HG02763 (cell line): Measurements from ENCODE around the gene CTAG1A.
"Not testable (repeated sequence)": the region's sequence is repeated elsewhere in the genome, so short reads cannot be mapped to it uniquely, and the experiment has no call there.

ENCODE experiments used
- ATAC-seq: cut with Tn5 transposase; IDR thresholded peaks from one replicate; pipeline ENCODE4 v1.9.1; 2021; ENCODE audit warnings: mild to moderate bottlenecking, moderate library complexity; ENCODE audit not compliant: unreplicated experiment

Gene CTAG1A

GRCh38 chrX:154611146-154611545, 26.2 kb downstream of the CTAG1A start:
- not testable (repeated sequence) for ATAC-seq

- not testable (repeated sequence) for ATAC-seq
These were observed 28.7 kb downstream of the CTAG1A start for GRCh38 chrX:154613586-154613985.

GRCh38 chrX:154619182-154619581, 34.2 kb downstream of the CTAG1A start, which contains the start of gene CTAG1B:
CTAG1B (minus strand) TSS chrX:154619282; CDS start chrX:154619218, 64 bp downstream.
- ATAC-seq: not testable (repeated sequence)

GRCh38 chrX:154620767-154621414, 36.0 kb downstream of the CTAG1A start:
- not testable (repeated sequence) for ATAC-seq

GRCh38 chrX:154628960-154629359, 44.0 kb downstream of the CTAG1A start:
- ATAC-seq: not testable (repeated sequence)

GRCh38 chrX:154630949-154631348, 46.0 kb downstream of the CTAG1A start:
- not testable (repeated sequence) for ATAC-seq

- ATAC-seq: not testable (repeated sequence)
These were observed 48.7 kb downstream of the CTAG1A start for GRCh38 chrX:154633661-154634060.
